ENCODE measurements around the gene COL1A1.

COL1A1 gene

GRCh38 chr17:50219342-50219741, 17.9 kb upstream of the COL1A1 start:
- TF ChIP-seq EGR1 (IDR thresholded peaks at IDR 0.05) (no peak), CREB1 (IDR thresholded peaks at IDR 0.05; ENCODE audit: low read depth) (no peak), USF1 (IDR thresholded peaks at IDR 0.05) (no peak), REST (IDR thresholded peaks at IDR 0.05; ENCODE audit: low read depth) (no peak), TAF1 (IDR thresholded peaks at IDR 0.05; ENCODE audit: low read depth) (no peak), RAD21 (IDR thresholded peaks at IDR 0.05; ENCODE audit: low read depth) (no peak), NFIC (IDR thresholded peaks at IDR 0.05) (no peak), YY1 (IDR thresholded peaks at IDR 0.05; ENCODE audit: low read depth) (no peak), CEBPB (IDR thresholded peaks at IDR 0.05) (no peak), TCF12 (IDR thresholded peaks at IDR 0.05; ENCODE audit: low read depth) (no peak), FOXM1 (IDR thresholded peaks at IDR 0.05; ENCODE audit: borderline replicate concordance, low read depth) (no peak)
- TF ChIP-seq, protein P1, sequence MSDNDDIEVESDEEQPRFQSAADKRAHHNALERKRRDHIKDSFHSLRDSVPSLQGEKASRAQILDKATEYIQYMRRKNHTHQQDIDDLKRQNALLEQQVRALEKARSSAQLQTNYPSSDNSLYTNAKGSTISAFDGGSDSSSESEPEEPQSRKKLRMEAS (IDR thresholded peaks at IDR 0.05), result no peak

DNA sequence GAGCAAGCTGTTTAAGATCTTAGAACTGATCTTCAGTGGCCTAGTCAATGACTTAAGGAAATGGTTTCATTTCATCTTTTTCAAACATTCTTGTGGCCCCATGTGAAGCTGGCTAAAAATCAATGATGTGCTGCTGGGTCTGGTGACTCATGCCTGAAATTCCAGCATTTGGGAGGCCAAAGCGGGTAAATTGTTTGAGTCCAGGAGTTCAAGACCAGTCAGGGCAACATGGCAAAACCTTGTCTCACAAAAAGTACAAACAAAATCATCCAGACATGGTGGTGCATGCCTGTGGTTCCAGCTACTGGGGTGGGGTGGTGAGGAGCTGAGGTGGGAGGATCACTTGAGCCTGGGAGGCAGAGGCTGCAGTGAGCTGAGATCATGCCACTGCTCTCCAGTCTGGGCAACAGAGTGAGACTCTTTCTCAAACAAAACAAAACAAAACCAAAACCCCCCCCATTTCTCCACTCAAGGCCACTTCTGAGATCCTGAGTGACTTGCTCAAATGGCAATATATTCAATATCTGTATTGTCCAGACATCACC, 17.4 kb upstream of the COL1A1 start:
- TF ChIP-seq NFIC (IDR thresholded peaks at IDR 0.05) (no peak), YY1 (IDR thresholded peaks at IDR 0.05; ENCODE audit: low read depth) (no peak), TEAD4 (IDR thresholded peaks at IDR 0.05) (no peak), CEBPB (IDR thresholded peaks at IDR 0.05) (no peak), EGR1 (IDR thresholded peaks at IDR 0.05) (no peak), REST (IDR thresholded peaks at IDR 0.05; ENCODE audit: low read depth) (no peak), FOXM1 (IDR thresholded peaks at IDR 0.05; ENCODE audit: borderline replicate concordance, low read depth) (no peak), CREB1 (IDR thresholded peaks at IDR 0.05; ENCODE audit: low read depth) (no peak), ZBTB7A (IDR thresholded peaks at IDR 0.05; ENCODE audit: low read depth) (no peak), EP300 (IDR thresholded peaks at IDR 0.05; ENCODE audit: borderline replicate concordance) (no peak), RAD21 (IDR thresholded peaks at IDR 0.05; ENCODE audit: low read depth) (no peak), USF1 (IDR thresholded peaks at IDR 0.05) (no peak), TCF12 (IDR thresholded peaks at IDR 0.05; ENCODE audit: low read depth) (no peak), TAF1 (IDR thresholded peaks at IDR 0.05; ENCODE audit: low read depth) (no peak)
- TF ChIP-seq, protein P1 (IDR thresholded peaks at IDR 0.05), result no peak

GRCh38 chr17:50218071-50218759, 16.8 kb upstream of the COL1A1 start:
- TF ChIP-seq CREB1 (IDR thresholded peaks at IDR 0.05; ENCODE audit: low read depth), result no peak
- TF ChIP-seq EP300 (IDR thresholded peaks at IDR 0.05; ENCODE audit: borderline replicate concordance), result no peak
- TF ChIP-seq ZBTB7A (IDR thresholded peaks at IDR 0.05; ENCODE audit: low read depth), result no peak
- TF ChIP-seq TAF1 (IDR thresholded peaks at IDR 0.05; ENCODE audit: low read depth), result no peak

DNA sequence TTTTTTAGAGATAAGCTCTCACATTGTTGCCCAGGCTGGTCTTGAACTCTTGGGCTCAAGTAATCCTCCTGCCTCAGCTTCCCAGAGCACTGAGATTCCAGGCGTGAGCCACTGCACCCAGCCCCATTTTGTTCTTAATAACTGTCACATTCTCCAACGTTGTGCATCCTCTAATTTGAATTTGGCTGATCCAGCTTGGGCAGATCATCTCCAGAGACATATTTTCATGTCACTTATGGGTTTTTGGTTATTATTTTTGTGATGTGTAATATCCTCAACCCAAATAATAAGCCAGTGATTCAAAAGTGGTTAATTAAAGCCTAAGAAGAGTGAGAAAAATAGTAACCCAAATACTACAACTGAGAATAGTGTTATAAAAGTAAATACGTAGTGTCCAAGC, 16.2 kb upstream of the COL1A1 start:
- no peak for TF ChIP-seq YY1 (IDR thresholded peaks at IDR 0.05; ENCODE audit: low read depth)
- TF ChIP-seq EGR1 (IDR thresholded peaks at IDR 0.05), result no peak
- TF ChIP-seq CEBPB (IDR thresholded peaks at IDR 0.05), result no peak
- TF ChIP-seq TEAD4 (IDR thresholded peaks at IDR 0.05), result no peak

DNA sequence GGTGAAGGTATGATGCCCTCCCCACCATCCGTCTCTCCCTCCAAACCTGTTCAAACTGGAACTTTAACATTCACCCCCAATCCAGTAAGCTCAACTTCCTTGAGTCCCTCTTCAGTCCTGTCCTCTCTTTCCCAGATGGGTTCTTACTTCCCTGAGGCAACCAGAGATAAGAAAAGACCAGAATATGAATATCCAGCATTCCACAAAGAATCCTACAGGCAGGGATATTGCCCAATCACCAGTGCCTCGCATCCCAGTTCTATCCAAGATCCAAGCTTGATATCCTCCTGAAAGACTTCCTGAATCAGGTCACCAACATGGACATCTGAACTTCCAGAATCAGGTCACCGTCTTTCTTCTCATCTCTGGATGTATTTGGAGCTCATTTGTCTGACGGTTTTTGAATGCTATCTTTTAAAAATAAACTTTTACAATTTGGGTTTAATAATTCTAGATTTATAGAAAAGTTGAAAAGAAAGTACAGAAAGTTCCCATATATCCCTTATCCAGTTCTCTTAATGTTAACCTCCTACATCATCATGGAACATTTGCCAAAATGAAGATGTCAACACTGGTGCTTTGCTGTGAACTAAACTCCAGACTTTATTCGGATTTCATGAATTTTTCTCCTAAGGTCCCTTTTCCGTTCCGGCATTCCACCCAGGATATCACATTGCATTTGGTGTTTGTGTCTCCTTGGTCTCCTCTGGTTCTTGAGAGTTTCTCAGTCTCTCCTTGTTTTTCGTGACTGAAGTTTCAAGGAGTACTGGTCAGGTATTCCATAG, 13.7 kb upstream of the COL1A1 start:
- no peak for TF ChIP-seq EP300 (IDR thresholded peaks at IDR 0.05; ENCODE audit: borderline replicate concordance)
- no peak for TF ChIP-seq REST (IDR thresholded peaks at IDR 0.05; ENCODE audit: low read depth)
- no peak for TF ChIP-seq CEBPB (IDR thresholded peaks at IDR 0.05)
- no peak for TF ChIP-seq USF1 (IDR thresholded peaks at IDR 0.05)
- no peak for TF ChIP-seq TEAD4 (IDR thresholded peaks at IDR 0.05)
- no peak for TF ChIP-seq ZBTB7A (IDR thresholded peaks at IDR 0.05; ENCODE audit: low read depth)
- TF ChIP-seq, protein P1 (IDR thresholded peaks at IDR 0.05), result no peak
- no peak for TF ChIP-seq EGR1 (IDR thresholded peaks at IDR 0.05)
- TF ChIP-seq RAD21 (IDR thresholded peaks at IDR 0.05; ENCODE audit: low read depth), result no peak
- no peak for TF ChIP-seq TCF12 (IDR thresholded peaks at IDR 0.05; ENCODE audit: low read depth)
- no peak for TF ChIP-seq CREB1 (IDR thresholded peaks at IDR 0.05; ENCODE audit: low read depth)
- no peak for TF ChIP-seq YY1 (IDR thresholded peaks at IDR 0.05; ENCODE audit: low read depth)
